Activated T-helper 17 cell treated with anti-CD3 and anti-CD28 coated beads, Interleukin-2, amount 50 U/mL, for 72 hours (primary cell): ENCODE data around the gene MAP2K3. TPM values are rescaled to one million over a fixed set of nuclear protein-coding genes. Genes with fewer than 3 reads are reported as not detected.

Experiments used
- ATAC-seq: fragments of 150-1000 bp; cut with Tn5 transposase; replicated peaks from 2 replicates; pipeline ENCODE4 v1.10.0; 2021; ENCODE audit warnings: mild to moderate bottlenecking, moderate library complexity
- H3K27ac Mint-ChIP-seq: one replicate; pipeline ENCODE4 v1.8.0; 2022; ENCODE audit warnings: mixed read lengths
- H3K27me3 Mint-ChIP-seq: one replicate; pipeline ENCODE4 v1.8.0; 2022; ENCODE audit warnings: mixed read lengths
- H3K36me3 Mint-ChIP-seq: one replicate; pipeline ENCODE4 v1.8.0; 2022; ENCODE audit warnings: low read depth, mild to moderate bottlenecking, mixed read lengths
- H3K4me1 Mint-ChIP-seq: one replicate; pipeline ENCODE4 v1.8.0; 2022; ENCODE audit warnings: mixed read lengths
- H3K4me3 Mint-ChIP-seq: one replicate; pipeline ENCODE4 v1.8.0; 2022; ENCODE audit warnings: mild to moderate bottlenecking, mixed read lengths
- H3K9me3 Mint-ChIP-seq: one replicate; pipeline ENCODE4 v1.8.0; 2022; ENCODE audit warnings: mixed read lengths
- total RNA-seq, 2 donors: library from RNA; stranded (reverse); gene quantifications; one replicate each; pipeline ENCODE4 v1.2.3, GENCODE V29; 2022

The MAP2K3 gene
- total RNA-seq, 2 donors from 2014 or later: 107 to 112 TPM

DNA sequence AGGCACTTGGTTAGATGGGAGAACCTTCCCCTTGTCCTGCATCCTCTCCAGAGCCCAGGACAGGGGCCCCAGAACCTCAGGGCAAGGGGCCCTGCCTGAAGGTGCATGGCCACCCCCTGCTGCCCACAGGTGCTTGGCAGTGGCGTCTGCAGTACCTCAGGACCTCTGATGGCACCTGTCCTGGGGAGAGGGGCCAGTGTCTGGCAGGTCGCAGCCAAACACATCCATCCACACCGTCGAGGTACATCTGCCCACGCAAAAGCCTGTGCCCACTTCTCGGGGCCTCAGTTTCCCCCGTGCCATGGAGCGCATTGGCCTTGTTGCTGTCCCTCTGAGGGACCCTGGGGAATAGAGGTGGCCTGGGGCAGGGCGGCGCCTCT is 9.3 kb downstream of the MAP2K3 start:
- H3K27me3 Mint-ChIP-seq: peaks cover 3% of the 10 kb centered on the region
- H3K36me3 Mint-ChIP-seq: peaks cover 64% of the 10 kb centered on the region
- H3K27ac Mint-ChIP-seq: peak overlapping the region; percentile 12
- H3K4me1 Mint-ChIP-seq: peaks cover 13% of the 10 kb centered on the region
- no peak overlapping the region for H3K4me3 Mint-ChIP-seq
- H3K9me3 Mint-ChIP-seq: no peaks in the 10 kb centered on the region
- ATAC-seq: no peak

DNA sequence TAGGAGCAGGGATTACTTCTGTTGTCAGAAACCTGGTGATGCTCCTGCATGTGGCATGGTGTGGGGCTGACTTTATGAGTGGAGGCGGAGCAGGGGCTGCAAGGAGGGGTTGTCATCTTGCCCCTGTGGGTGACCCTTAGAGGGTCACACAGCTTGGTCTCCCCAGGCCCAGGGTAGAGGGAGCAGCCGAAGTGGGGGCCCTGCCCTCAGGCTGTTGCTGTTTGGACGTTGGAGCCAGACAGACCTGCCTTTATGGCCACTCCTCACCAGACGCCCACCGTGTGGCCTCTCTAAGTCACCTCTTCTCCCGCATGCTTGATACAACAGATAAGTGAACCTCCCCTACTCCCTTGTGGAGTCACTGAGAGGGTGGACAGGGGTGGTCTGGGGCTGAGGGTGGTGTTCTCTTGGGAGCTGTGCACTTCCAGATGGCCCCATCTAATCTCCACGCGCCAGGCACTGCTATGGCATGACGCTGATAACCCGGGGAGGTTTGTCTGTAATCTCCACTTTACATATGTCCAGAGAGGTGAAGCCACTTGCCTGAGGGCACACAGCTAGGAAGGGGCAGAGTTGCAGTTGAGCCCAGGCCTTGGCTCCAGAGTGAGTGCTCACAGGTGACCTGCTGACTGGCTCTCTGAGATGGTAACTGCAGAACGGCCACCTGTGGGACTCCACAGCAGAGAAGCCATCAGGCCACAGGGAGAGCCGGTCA is 10.0 kb downstream of the MAP2K3 start:
- H3K27me3 Mint-ChIP-seq: peaks cover 3% of the 10 kb centered on the region
- H3K36me3 Mint-ChIP-seq: peaks cover 68% of the 10 kb centered on the region
- H3K4me1 Mint-ChIP-seq: peaks cover 13% of the 10 kb centered on the region
- no peaks in the 10 kb centered on the region for H3K9me3 Mint-ChIP-seq
- ATAC-seq: no peak
- H3K27ac Mint-ChIP-seq: peak overlapping the region; percentile 12
- H3K4me3 Mint-ChIP-seq: no peak overlapping the region

DNA sequence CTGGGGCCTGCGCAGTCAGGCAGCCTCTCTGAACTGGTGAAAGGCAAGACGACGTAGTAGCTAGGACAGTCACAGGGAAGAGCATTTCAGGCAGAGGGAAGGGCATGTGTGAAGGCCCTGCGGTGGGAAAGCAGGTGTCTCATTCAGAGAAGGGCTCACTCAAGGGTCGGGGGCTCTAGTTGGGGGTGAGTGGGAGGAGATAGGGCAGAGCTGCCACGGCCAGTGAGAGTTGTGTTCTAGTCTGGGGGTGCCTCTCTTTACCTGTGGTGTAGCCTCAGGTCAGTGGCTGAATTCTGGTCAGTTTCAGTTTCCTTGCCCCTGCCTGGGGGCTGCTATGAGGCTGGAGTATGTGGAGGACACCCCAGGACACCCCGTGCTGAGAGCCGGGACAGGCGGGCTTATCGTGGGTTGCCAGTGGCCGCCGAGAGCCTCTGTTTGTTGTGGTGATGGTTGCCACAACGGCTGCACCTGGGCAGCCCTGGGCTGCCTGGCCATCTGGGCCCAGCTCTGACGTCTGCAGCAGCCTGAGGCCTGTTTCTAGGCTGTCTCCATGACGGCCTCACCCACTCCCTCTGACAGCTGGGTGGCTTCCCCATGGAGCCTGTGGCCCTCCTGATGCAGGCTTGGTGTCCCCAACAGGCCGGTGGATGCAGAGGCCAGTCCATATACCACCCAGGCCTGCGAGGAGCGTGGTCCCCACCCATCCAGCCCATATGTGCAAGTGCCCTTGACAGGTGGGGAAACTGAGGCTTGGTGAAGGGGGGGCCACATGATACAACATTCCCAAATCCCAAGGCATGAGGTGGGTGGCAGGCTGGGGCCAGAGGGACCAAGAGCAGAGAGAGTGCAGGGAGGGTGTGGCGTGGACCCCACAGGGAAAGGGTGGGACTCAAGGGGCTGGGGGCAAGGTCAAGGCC is 10.8 kb downstream of the MAP2K3 start:
- Mint-ChIP-seq H3K27ac (peak overlapping the region; percentile 12), H3K36me3 (peaks cover 75% of the 10 kb centered on the region), H3K4me3 (no peak overlapping the region), H3K9me3 (no peaks in the 10 kb centered on the region), H3K27me3 (peaks cover 3% of the 10 kb centered on the region), H3K4me1 (peaks cover 13% of the 10 kb centered on the region)
- ATAC-seq: no peak

DNA sequence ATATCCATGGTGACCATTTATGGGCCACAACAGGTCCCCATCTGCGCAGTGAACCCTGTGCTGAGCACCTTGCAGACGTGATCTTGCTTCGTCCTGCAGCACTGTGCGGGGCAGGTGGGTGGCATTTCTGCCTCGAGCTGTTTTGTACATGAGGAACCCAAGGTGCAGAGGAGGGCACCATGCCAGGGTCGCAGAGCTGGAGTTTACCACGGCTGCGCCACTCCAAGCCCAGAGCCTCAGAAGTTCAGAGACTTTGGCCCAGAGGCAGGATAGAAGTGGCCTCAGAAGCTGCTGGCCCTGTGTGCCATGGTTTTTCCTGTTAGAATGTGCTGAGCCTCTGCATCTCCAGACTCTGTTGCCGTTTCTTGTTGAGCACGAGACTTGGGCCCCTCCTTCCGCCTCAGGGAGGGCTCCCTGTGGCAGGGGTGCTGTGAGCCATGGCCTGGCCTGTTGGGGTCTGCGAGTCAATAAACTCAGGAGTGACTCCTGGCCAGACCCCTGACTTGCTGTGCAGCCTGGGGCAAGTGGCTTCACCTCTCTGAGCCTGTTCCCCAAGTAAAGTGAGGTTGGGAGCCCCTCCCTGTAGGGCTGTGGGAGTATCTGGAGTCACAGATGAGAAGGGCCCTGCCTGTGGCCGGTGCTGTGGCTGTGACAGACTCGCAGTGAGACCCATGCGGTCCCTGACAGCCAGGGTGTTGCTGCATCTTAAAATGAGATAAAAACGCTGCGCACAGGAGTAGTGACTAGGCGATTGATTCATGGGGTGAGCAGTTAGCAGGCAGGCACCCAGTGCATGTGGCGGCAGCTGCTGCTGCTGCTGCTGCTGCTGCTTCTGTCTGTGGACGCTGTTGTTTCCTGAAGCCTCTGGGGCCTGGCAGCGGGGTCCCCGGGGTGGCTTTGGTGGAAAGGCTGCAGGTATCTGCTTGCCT is 11.8 kb downstream of the MAP2K3 start:
- H3K27me3 Mint-ChIP-seq: no peaks in the 10 kb centered on the region
- H3K4me3 Mint-ChIP-seq: no peak overlapping the region
- H3K9me3 Mint-ChIP-seq: no peaks in the 10 kb centered on the region
- ATAC-seq: no peak
- peaks cover 8% of the 10 kb centered on the region for H3K4me1 Mint-ChIP-seq
- no peak overlapping the region for H3K27ac Mint-ChIP-seq
- peaks cover 75% of the 10 kb centered on the region for H3K36me3 Mint-ChIP-seq

DNA sequence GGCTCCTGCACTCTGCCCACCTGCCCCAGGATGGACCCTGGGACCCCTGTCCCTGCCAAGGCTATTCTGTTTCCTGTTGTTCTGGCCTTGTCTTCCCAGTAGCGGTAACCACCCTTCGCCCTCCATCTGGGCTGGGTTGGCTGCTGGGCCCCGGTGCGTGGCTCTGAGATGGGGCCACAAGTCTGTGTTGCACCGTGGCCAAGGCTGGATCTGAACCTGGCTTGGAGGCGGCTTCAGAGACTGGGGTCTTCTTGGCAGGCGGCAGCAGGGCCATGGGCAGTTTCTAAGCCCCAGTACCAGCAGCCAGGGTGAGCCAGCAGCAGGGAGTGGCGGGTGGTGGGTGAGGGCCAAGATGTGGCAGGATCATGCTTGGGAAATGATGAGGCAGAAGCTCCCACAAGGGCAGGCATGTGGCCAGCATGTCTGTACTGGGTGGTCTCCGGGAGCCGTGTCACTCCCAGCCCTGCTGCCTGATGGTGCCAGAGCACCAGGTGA is 12.6 kb downstream of the MAP2K3 start:
- Mint-ChIP-seq H3K9me3 (no peaks in the 10 kb centered on the region), H3K36me3 (peaks cover 75% of the 10 kb centered on the region)
- ATAC-seq: no peak

DNA sequence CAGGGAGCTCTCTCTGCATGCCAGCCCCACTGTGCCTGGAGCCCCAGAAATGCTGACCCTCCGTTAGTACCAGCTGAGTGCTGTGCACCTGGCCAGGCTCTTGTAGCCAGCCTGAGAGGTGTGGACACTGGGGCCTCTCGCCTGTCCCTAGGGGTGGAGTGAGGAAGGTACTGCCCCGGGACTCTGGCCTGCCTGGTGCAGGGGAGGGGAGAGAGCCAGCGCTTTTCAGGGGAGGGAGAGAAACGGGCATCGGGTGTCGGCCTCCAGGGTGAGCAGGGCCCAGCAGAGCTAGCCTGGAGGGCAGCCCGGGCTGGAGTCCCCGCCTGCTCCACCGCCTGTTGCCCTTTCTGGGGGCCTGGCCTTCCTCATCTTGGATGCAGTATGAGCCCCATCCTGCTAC is 13.1 kb downstream of the MAP2K3 start:
- no peak overlapping the region for H3K27ac Mint-ChIP-seq
- no peaks in the 10 kb centered on the region for H3K27me3 Mint-ChIP-seq
- ATAC-seq: no peak
- peaks cover 75% of the 10 kb centered on the region for H3K36me3 Mint-ChIP-seq
- H3K4me3 Mint-ChIP-seq: no peak overlapping the region
- peaks cover 8% of the 10 kb centered on the region for H3K4me1 Mint-ChIP-seq
- H3K9me3 Mint-ChIP-seq: no peaks in the 10 kb centered on the region

More for the DNA sequence above, 12.6 kb downstream of the MAP2K3 start:
- peaks cover 8% of the 10 kb centered on the region for H3K4me1 Mint-ChIP-seq
- H3K27ac Mint-ChIP-seq: no peak overlapping the region
- no peaks in the 10 kb centered on the region for H3K27me3 Mint-ChIP-seq
- no peak overlapping the region for H3K4me3 Mint-ChIP-seq

DNA sequence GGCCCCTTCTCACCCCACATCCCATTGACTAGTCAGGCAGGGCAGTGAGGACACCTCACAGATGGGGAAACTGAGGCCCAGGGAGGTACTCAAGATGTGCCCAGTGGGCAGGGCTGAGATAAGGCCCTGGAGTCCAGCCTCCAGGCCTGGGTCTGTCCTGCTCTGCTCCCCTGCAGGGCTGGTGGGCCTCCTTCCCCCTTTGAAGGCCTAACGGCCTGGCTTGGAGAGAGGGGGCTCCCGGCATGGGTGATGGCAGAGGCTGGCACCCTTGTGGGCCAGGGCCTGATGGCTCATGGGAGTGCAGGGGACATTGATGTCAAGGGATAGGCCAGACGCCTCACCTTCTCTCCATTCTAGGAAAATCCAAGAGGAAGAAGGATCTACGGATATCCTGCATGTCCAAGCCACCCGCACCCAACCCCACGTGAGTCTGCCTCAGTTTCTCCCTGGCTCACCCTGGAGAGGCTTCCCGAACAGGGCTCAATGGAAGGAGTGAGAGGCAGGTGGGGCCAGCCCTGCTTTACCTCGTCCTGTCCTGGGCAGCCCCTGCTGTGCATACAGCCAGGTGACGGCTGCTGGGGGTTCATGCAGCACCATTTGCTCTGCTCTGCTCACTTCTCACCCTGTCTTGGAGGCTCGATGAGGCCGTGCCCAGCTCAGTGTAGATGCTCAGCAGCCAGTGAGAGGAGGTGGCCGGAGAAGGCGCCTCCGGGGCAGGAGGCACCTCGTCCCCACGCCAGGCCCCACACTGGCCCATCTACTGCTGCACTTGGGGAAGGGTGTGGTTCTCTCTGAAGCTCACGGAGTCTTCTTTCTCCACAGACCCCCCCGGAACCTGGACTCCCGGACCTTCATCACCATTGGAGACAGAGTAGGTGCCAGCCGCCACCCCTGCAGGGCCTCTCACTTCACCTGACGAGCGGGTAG is 13.8 kb downstream of the MAP2K3 start:
- ATAC-seq: no peak
- Mint-ChIP-seq H3K27ac (no peak overlapping the region), H3K36me3 (peaks cover 75% of the 10 kb centered on the region), H3K4me3 (no peak overlapping the region), H3K27me3 (no peaks in the 10 kb centered on the region), H3K9me3 (no peaks in the 10 kb centered on the region), H3K4me1 (peaks cover 8% of the 10 kb centered on the region)

DNA sequence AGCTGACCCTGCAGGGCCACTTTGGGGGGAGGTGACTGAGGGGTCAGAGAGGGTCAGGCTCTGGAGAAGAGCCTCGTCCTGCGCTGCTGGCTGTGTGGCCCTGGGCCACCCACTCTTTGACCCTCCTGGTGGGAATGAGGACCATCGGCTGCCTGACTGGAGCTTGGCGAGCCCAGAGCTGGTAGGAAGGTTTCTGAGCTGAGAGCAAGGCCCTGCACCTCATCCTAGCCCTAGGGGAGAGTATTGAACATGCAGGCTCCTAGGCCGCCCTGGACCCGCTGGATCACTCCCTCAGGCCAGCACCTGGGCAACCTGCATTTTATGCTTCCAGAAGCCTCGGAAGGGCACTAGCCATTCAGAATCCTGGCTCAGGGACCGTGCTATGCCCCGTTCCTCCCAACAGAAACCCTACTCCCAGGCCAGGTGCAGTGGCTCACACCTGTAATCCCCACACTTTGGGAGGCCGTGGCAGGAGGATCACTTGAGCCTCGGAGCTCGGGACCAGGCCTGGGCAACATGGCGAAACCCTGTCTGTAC is 14.5 kb downstream of the MAP2K3 start:
- Mint-ChIP-seq H3K27ac (no peak overlapping the region), H3K9me3 (no peaks in the 10 kb centered on the region), H3K4me3 (no peak overlapping the region), H3K36me3 (peaks cover 78% of the 10 kb centered on the region), H3K27me3 (no peaks in the 10 kb centered on the region), H3K4me1 (peaks cover 8% of the 10 kb centered on the region)
- no peak for ATAC-seq

DNA sequence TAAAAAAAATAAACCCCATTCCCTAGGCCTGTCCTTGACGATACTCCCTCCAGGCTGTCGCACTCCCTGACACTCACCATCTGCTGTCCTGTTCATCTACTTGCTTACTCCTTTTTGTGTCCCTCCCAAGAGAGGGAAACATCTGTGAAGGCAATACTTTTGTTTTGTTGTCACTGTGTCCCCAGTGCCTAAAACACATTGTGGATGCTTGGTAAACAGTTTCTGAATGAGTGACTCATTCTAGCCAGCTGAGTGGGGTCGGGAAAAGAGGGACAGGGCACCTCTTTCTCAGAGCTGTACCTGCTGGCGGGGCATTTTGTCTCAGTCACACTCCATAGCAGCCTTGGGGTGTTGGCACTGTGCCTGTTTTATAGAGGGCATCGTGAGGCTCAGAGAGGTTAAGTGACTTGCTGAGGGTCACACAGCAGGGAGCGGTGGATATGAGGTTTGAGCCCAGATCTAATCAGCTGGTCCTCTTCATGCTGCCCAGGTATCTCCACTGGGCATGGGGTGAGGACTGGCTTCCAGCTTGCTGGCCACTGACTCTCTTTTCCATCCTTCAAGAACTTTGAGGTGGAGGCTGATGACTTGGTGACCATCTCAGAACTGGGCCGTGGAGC is 15.6 kb downstream of the MAP2K3 start:
- no peaks in the 10 kb centered on the region for H3K9me3 Mint-ChIP-seq
- no peak for ATAC-seq
- no peak overlapping the region for H3K27ac Mint-ChIP-seq
- H3K4me3 Mint-ChIP-seq: no peak overlapping the region
- peaks cover 78% of the 10 kb centered on the region for H3K36me3 Mint-ChIP-seq
- H3K4me1 Mint-ChIP-seq: peaks cover 4% of the 10 kb centered on the region
- no peaks in the 10 kb centered on the region for H3K27me3 Mint-ChIP-seq

DNA sequence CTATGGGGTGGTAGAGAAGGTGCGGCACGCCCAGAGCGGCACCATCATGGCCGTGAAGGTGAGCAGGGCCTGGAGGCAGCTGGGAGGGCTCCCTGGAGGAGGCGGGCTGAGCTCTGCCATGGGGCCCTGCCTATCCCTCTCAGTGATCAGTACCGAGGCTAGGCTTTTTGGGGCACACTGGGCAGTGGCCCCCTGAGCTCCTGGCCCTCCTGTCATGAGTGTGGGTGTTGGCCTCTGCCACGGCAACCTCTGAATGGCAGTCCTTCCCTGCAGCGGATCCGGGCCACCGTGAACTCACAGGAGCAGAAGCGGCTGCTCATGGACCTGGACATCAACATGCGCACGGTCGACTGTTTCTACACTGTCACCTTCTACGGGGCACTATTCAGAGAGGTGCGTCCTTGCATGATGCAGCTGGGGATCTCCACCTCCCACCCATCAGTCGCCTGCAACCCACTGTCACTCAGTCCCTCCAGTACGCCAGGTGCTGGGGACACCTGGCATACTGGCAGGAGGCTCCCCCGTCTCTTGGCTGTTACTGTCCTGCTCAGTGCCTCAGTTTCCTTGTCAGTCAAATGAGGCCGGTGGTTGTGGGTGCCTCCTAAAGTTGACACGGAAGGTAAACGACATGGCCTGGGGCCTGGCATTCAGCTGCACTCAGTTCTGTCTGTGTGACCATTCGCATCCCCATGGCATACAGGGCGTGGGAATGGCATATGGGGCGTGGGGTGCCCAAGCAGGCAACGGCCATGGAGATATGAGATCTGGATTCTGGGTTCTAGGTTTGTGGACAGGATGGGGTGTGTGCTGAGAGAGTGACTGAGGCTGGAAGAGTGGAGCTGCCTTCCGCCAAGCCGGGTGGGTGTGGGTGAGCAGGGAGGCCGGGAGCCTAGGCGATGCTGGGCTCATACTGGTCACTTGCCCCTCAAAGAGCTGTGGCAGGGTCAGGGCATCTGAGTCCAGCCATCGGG is 16.4 kb downstream of the MAP2K3 start:
- Mint-ChIP-seq H3K9me3 (no peaks in the 10 kb centered on the region), H3K27ac (no peak overlapping the region), H3K36me3 (peaks cover 81% of the 10 kb centered on the region), H3K4me3 (no peak overlapping the region), H3K27me3 (no peaks in the 10 kb centered on the region), H3K4me1 (no peaks in the 10 kb centered on the region)
- ATAC-seq: no peak

DNA sequence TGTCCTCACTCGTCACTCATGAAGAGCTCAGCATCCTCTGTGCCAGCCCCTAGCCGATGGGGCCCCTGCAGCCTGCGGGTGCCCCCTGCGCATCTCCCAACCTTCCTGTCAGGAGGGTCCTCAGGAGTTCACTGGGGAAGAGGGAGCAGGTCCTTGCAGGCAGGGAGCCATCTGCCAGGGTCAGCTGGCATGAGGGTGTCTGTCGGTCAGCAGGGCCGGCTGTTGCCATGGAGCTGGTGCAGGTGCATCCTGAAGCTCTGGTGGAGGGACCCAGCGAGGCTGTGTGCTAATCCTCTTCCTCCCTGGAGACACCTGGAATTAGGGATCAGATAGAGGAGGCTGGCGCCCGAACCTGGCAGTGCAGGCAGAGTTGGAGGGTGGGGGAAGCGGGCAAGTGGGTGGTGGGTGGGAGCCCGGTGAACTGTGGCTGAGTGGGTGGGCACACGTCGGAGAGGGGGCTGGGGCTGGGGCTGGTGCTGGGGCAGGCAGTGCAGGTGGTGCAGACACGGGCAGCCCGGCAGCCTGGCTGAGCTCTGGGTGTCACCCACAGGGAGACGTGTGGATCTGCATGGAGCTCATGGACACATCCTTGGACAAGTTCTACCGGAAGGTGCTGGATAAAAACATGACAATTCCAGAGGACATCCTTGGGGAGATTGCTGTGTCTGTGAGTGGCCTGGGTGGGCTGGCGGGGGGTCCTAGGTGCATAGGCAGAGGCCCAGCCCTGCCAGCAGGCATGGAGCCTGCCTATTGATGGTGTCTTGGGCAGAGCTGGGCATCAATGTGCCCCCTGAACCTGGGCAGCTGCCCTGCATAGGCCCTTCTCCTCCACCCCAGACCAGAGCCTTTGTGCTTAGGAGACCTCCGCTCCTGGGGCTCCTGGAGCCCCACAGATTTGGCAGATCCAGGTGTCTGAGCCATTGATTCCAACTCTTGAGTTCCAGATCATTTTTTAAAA is 17.4 kb downstream of the MAP2K3 start:
- Mint-ChIP-seq H3K9me3 (no peaks in the 10 kb centered on the region), H3K4me1 (no peaks in the 10 kb centered on the region), H3K27ac (no peak overlapping the region), H3K4me3 (no peak overlapping the region), H3K27me3 (no peaks in the 10 kb centered on the region), H3K36me3 (peaks cover 90% of the 10 kb centered on the region)
- ATAC-seq: no peak
